HG02763 (cell line): Measurements from ENCODE around the gene FBXO42.

Experiments used
- ATAC-seq: cut with Tn5 transposase; IDR thresholded peaks from one replicate; pipeline ENCODE4 v1.9.1; 2021; ENCODE audit warnings: mild to moderate bottlenecking, moderate library complexity; ENCODE audit not compliant: unreplicated experiment

Gene FBXO42

DNA sequence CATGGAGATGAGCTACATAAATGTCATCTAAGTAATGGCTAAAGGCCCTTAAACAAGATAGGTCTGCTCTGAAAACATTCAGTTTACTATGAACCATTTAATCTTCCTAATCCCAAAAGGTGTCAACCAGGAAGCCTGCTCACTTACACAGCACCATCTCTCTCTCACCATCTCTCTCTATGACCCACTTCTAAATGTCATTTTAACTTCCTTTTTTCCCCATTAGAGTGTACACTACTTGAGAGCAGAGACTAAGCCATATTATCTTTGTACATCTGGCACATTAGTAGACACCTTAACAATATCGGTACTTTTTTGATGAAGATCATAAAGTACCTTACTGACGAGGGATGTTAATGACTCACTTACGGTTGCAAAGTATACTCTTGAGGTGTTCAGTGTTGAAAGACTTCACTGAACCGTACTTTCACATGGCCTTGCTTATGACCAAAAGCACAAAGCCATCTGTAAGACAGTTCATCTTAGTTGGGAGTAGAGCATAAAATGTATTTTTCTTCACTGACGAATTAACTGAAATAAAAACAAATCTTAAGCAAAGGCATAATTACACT is 25.4 kb downstream of the FBXO42 start:
- ATAC-seq, result no peak

GRCh38 chr1:16324456-16324890 is 27.8 kb downstream of the FBXO42 start:
- ATAC-seq, result no peak

DNA sequence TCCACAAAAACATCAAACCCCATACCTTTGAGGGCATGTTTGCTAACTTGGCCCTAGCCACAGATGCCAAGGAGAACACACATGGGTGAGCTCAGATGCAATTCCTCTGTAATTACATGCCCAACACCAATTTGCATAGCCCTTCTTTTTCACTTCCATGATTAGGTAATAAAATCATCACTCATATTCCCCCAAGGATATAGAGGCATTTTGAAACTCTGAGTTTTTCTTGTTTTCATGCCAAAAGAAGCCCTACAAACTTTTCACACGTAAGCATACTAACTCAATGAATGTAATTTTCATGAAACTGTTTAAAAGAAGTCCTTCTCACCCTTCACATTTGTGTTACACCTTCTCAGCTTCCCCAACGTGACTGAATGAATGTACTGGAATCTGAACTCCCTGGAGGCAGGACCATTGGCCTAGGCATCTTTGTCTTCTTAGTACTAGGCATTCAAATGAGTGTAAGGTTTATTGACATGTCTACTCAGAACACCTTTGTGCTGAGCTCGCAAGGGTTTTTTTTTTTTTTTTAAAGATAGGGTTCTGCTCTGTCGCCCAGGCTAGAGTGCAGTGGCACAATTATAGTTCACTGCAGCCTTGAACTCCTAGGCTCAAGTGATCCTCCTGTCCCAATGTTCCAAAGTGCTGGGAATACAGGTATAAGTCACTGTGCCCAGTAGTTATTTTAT is 31.0 kb downstream of the FBXO42 start:
- ATAC-seq, result no peak

DNA sequence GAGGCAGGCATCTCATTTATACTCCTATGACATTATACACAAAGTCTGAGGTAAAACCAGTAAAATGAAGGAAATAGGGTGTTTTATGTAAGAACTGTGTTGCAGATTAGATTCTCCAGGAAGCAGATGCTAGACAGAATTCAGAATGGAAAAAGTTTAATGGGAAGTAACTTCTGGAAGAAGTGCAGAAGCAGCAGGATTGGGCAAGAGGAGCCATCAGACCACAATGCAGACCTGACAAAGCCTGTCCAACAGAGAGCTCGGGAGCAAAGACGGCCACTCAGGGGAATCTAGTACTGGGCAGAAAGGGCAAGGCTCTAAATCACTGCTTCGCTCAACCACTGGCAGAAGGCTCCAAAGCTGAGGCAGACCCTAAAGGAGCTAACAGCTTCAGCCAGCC is 33.7 kb downstream of the FBXO42 start:
- no peak for ATAC-seq

DNA sequence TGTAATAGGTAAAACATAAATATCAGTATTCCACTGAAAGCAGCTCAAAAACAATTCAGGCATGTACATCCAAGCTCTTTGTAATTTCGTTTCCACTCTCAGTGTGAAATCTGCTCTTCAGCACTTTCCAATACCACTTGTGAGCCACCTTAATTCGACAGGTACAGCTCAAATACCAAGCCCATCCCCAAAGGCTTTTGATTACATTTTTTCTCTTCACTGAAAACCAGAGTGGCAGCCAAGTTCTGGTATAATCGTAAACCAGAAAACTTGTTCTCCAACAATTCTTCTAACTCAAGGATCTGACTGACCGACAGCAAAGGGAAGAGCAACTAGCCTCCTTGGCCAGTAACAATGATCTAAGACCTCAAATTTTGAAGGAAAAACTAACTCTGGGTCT is 36.8 kb downstream of the FBXO42 start:
- no peak for ATAC-seq

DNA sequence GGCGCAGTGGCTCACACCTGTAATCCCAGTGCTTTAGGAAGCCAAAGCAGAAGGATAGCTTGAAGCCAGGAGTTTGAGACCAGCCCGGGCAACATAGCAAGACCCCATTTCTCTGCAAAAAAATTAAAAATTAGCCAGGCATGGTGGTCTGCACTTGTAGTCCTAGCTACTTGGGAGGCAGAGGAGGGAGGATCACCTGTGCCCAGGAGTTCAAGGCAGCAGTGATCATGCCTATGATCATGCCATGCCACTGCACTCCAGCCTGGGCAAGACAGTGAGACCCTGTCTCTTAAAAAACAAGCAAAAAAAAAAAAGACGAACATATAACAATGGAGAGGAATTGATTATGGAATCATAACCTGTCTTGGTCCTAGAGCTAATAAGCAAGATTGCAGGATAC is 45.1 kb downstream of the FBXO42 start:
- no peak for ATAC-seq

GRCh38 chr1:16302709-16303627 is 49.3 kb downstream of the FBXO42 start:
- ATAC-seq, result no peak

GRCh38 chr1:16300436-16300835 is 51.8 kb downstream of the FBXO42 start:
- ATAC-seq, result no peak

- no peak for ATAC-seq
These were observed 53.6 kb downstream of the FBXO42 start for GRCh38 chr1:16298653-16299052.

DNA sequence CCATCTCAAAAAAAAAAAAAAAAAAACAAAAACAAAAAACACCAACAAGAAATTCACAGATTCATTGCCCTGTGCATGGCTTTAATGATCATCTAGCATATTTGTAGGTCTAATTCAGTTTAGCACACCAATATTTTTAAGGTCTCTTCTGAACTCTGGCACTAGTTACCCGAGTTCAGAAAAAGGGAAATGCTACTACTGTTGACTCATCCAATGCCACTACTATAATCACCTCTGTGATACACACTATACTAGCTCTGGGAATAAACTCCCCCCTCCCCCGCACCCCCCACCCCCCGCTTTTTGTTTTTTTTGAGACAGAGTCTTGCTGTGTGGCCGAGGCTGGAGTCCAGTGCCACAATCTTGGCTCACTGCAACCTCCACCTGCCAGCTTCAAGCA is 55.6 kb downstream of the FBXO42 start:
- no peak for ATAC-seq

- no peak for ATAC-seq
These were observed 57.8 kb downstream of the FBXO42 start for GRCh38 chr1:16294219-16295212.

GRCh38 chr1:16293538-16293937 is 58.7 kb downstream of the FBXO42 start:
- no peak for ATAC-seq

DNA sequence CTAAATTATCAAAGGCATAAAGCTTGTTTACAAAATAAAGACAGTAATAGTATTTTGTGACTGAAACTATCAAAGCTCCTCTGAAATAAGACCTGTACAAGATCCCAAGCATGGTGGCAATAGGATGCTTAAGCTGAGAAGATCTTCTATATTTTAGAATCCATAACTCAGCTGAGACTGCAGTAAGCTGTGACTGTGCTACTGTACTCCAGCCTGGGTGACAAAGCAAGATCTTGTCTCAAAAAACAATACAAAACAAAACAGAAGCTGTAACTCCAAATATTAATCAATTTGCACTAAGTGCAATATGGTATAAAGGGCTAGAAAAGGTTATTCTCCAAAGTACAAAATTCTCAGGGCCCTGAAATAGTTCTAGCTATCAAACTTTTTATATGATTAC is 59.5 kb downstream of the FBXO42 start:
- no peak for ATAC-seq

- no peak for ATAC-seq
These were observed 62.3 kb downstream of the FBXO42 start for GRCh38 chr1:16289959-16290358.

- ATAC-seq, result no peak
These were observed 66.2 kb downstream of the FBXO42 start for GRCh38 chr1:16286122-16286521.

DNA sequence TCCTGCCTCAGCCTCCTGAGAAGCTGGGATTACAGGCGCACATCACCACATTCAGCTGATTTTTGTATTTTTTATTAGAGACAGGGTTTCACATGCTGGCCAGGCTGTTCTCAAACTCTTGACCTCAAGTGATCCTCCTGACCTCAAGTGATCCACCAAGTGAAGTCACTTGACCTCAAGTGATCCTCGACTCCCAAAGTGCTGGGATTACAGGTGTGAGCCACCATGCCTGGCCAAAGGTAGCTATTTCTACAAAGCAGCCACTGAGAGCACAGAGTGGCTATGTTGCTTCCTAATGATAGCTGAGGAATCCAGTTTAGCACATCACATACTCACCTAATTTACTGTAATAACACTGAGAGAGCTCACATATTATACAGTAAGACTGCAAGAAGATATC is 70.5 kb downstream of the FBXO42 start:
- no peak for ATAC-seq

GRCh38 chr1:16279186-16279585 is 73.1 kb downstream of the FBXO42 start:
- ATAC-seq, result no peak

GRCh38 chr1:16276302-16277030 is 75.8 kb downstream of the FBXO42 start:
- ATAC-seq, result no peak

GRCh38 chr1:16275591-16275990 is 76.7 kb downstream of the FBXO42 start:
- ATAC-seq, result no peak

DNA sequence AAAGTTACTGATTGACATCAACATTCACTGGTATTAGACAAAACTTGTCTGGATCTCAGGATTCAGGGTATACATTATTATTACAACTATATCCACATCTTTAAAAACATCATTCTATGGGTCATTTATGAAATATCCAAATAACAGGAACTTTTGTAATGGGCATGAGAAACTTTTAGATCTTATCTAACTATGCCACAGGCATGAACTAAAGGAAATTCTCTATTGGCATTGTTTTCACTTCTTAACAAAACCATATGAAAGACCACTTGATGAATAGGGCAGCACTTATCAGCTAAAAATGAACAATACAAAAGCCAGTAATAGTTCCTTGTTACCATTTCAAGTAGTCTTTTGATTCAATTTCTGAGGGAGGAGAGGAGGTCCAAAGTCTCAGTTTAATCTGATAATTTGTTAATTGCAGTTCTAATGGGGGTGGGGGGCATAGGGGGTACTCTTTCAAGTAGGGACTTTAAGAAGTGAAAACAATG is 84.5 kb downstream of the FBXO42 start:
- no peak for ATAC-seq
